NCI-H2081 (cell line): ENCODE results near the gene DICER1.

Experiments used
- DNase-seq, 2 experiments: peaks; one replicate each; lab custom pipeline; 2025; lab: John Stamatoyannopoulos, UW

Gene DICER1

DNA sequence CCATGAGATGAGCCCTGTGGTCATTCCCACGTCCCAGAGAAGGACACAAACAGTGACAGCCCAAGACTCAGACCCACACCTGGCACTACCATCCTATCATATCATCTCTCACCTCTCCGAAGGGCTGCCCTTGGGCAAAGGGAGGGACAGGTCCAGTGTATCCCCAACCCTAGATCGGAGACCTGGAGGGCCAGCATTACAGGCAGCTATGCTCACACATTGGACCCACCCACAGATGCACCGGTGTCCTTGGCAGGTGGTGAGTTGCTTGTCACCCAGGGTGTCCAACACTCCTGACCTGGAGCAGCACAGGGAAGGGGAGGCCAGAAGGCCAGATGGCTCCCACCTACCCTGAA, 117.4 kb downstream of the DICER1 start:
- no peak for DNase-seq

GRCh38 chr14:95039259-95039992, 117.9 kb downstream of the DICER1 start:
- DNase-seq = no peak

- DNase-seq = no peak
Measured at GRCh38 chr14:95038521-95039250, 118.6 kb downstream of the DICER1 start.

DNA sequence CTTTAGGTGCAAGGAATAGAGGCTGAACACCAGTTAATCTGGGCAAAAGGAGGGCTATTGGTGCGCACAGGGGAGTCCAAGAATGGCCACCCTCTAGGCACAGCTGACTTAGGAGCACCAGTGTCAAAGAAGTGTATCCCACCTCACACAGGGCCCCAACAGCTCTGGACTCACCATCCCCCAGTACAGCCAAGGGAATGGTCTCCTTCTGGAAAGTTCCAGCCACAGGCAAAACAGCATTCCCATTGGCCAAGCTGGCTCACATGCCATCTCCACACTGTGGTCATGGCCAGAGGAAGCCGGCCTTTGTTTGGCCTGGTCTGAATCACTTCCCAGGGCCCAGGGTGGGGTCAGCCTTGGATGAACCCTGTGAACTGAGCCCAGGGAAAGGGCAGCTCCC, 120.1 kb downstream of the DICER1 start:
- no peak for DNase-seq
